H1 (cell line): ENCODE data around the gene ITGA11. TPM values are rescaled to one million over a fixed set of nuclear protein-coding genes. Genes with fewer than 3 reads are reported as not detected.

Experiments used
- BACH1 ChIP-seq: IDR thresholded peaks from 2 replicates; pipeline ENCODE4 v1.6.1; 2012; ENCODE audit warnings: low read length, improper control_type of control experiment
- CHD7 ChIP-seq: fragments of 300-600 bp; sonication (generic); IDR thresholded peaks from 2 replicates; pipeline ENCODE4 v1.7.1; 2012; ENCODE audit warnings: low read length, moderate library complexity, mild to moderate bottlenecking, inconsistent platforms; ENCODE audit not compliant: insufficient replicate concordance
- polyA plus RNA-seq, 7 experiments: library from polyadenylated mRNA; depleted of rRNA in 3 of 7; stranded (reverse) in 5 of 7; unstranded in 2 of 7; fragments of >200 nt in 5 of 7; fragments of 200-250 nt in 2 of 7; gene quantifications; 1 replicate in 5 of 7; 2 replicates in 1 of 7; 4 replicates in 1 of 7; pipeline versions ENCODE4 v1.2.1 to v1.2.3, GENCODE V29; 2011 to 2013; ENCODE audit warnings: missing spikeins in 2 of 7, mixed read lengths in 2 of 7
- total RNA-seq: library from RNA; stranded (reverse); fragmentation: NEBNext Ultra II Directional; extraction: Animal tissue kit (Norgen Biotek cat#: 25700); gene quantifications from 2 replicates; pipeline ENCODE4 v1.2.1, GENCODE V29; 2021

ITGA11 gene
- total and polyA plus RNA-seq, 2 of the 8 experiments (the other 6 are each of a cell fraction or from before 2014, with no cell fraction given): 0.05 to 0.06 TPM

- TF ChIP-seq CHD7 (no peak), BACH1 (no peak)
Observed at GRCh38 chr15:68385671-68386586, 46.0 kb downstream of the ITGA11 start (continued).
